Tibial nerve (tissue), 4 donors: ENCODE measurements around the gene ZDHHC16.

Experiments
- EP300 ChIP-seq, 2 donors: sonication (generic); formaldehyde crosslinking; IDR thresholded peaks; one replicate each; pipeline ENCODE4 v1.6.1; 2017; ENCODE audit warnings: antibody characterized with exemption in 2 of 2, mild to moderate bottlenecking in 1 of 2
- TF ChIP-seq, protein P1 (sequence below), 5 experiments: fragments of 200-600 bp in 3 of 5; fragments of 450-650 bp in 2 of 5; sonication (generic) in 3 of 5; IDR thresholded peaks; one replicate each; pipeline ENCODE4 v1.5.1; 2016 to 2019; ENCODE audit warnings: antibody characterized with exemption in 5 of 5, mild to moderate bottlenecking in 3 of 5, moderate library complexity in 2 of 5

DNA sequence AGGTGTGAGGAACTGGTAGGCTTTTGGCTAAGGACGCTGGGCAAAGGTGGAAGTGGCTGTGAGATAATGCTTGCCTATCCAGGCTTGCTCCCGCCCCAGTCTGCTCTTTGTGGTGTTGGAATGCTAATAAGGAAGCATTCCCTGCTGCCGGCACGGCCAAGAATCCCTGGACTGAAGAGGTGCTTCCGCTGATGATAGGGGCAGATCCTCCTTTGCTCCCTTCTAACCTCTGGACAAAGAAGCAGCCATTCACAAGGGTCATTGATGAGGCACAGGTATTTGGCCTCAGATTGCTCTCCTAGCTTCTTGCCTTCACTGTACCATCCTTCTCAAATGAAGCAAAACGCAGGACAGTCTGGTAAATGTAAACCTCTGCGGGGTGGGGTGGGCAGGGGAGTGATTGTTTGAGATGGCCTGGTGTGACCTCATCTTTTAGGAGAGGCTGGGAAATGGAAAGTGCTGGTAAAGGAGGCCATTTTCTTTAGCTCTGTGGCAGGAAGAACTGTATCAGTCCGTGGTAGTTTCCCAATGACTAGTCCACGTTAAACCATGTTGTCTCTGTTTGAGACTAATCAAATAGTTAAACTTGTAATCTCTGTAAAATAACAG lies 18.3 kb upstream of the ZDHHC16 start:
- no peak for TF ChIP-seq EP300 (IDR thresholded peaks at IDR 0.05)
- TF ChIP-seq, protein P1, sequence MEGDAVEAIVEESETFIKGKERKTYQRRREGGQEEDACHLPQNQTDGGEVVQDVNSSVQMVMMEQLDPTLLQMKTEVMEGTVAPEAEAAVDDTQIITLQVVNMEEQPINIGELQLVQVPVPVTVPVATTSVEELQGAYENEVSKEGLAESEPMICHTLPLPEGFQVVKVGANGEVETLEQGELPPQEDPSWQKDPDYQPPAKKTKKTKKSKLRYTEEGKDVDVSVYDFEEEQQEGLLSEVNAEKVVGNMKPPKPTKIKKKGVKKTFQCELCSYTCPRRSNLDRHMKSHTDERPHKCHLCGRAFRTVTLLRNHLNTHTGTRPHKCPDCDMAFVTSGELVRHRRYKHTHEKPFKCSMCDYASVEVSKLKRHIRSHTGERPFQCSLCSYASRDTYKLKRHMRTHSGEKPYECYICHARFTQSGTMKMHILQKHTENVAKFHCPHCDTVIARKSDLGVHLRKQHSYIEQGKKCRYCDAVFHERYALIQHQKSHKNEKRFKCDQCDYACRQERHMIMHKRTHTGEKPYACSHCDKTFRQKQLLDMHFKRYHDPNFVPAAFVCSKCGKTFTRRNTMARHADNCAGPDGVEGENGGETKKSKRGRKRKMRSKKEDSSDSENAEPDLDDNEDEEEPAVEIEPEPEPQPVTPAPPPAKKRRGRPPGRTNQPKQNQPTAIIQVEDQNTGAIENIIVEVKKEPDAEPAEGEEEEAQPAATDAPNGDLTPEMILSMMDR (IDR thresholded peaks at IDR 0.05): no peak
